Measurements from ENCODE around the gene ACTR1B.
"Not testable (repeated sequence)": the region's sequence is repeated elsewhere in the genome, so short reads cannot be mapped to it uniquely, and the experiment has no call there.

Gene ACTR1B

DNA sequence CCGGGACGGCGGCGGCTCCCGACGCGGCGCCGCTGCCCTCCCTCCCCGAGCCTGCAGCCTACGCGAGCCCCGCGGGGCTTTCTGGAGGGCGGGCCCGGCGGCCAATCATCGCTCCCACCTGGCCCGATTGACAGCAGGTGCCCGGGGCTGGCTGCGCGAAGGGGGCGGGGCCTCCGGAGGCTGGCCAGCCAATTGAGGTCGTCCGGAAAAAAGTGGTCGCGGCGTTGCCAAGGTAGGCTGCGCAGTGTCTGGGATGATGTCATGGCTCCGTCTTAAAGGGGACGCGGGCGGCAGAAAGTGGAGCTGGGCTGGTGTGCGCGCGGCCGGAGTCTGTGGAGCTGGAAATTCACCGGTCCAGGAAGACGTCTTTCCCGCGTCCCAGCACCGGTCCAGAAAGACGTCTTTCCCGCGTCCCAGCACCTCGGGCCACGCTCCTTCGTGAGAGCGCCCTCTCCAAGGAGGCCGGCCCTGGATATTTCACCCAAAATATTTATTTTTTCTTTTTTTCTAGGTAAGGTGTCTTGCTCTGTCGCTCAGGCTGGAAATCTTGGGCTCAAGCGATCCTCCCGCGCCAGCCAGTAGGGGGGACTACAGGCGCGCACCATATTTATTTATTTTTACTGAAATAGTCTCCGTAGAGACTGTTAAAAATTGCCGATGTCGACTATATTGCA lies at the start of gene ACTR1B:
Gene ACTR1B, minus strand, starts transcription at position 83 of the 674 bp plus-strand sequence. CDS start 154 bp downstream, outside the sequence.
- DNase-seq (ENCODE audit: low read depth in 2 of 2) = peak; percentile 93 to 96

- DNase-seq (ENCODE audit: low read depth in 2 of 2) = no peak
These were observed 49.0 kb upstream of the ACTR1B start for GRCh38 chr2:97712693-97713295.

DNA sequence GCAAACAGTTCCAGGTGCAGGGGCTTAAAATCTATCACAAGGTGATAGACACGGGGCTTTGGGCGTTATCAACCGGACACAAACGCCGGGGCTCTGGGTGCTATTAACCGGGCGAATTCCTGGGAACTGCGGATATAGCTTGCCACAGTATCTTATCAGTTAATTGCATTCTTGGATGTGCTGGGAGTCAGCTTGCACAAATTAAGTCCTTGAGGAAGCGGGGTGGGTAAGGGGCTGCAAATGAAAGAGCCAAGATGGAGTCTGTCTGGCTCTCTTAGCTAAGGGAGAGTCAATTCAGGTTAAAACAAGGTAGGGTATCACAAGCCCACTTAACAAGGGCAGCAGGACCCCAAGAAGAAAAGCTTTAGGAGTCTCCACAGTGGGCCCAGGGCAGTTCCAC lies 48.3 kb upstream of the ACTR1B start:
- DNase-seq (ENCODE audit: low read depth in 2 of 2) = not testable (repeated sequence)

DNA sequence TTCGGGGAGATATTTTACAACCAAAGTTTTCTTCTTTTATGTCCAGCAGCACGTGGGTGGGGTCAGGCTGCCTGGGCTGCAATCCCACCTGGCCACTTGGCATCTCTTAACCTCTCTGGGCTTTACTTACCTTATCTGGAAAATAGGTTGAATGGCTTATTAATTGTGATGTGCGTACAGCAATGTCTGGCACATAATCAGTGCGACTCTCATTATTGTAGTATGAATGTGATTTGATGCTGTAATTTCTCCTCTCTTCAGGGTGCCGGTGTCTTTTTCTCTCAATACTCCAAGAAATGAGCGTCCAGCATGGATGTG lies 47.5 kb upstream of the ACTR1B start:
- no peak for DNase-seq (ENCODE audit: low read depth in 2 of 2)

GRCh38 chr2:97708608-97709007 lies 44.8 kb upstream of the ACTR1B start:
- no peak for DNase-seq (ENCODE audit: low read depth in 2 of 2)

DNA sequence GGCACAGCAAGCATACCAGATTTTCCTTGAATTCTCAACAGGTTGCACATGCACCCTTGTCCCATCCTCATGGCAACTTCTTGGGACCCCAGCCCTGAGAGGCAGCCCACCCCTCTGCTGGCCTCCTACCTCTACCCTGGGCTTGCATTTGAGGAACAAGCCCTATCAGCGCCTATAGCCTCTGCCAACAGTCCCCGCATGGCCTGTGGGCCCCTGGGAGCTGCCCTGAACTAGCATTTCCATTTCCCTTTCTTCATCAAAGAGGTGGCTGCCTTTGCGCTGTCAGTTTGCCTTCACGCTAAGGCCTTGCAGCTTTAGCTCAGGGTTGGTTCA lies 44.2 kb upstream of the ACTR1B start:
- no peak for DNase-seq (ENCODE audit: low read depth in 2 of 2)

DNA sequence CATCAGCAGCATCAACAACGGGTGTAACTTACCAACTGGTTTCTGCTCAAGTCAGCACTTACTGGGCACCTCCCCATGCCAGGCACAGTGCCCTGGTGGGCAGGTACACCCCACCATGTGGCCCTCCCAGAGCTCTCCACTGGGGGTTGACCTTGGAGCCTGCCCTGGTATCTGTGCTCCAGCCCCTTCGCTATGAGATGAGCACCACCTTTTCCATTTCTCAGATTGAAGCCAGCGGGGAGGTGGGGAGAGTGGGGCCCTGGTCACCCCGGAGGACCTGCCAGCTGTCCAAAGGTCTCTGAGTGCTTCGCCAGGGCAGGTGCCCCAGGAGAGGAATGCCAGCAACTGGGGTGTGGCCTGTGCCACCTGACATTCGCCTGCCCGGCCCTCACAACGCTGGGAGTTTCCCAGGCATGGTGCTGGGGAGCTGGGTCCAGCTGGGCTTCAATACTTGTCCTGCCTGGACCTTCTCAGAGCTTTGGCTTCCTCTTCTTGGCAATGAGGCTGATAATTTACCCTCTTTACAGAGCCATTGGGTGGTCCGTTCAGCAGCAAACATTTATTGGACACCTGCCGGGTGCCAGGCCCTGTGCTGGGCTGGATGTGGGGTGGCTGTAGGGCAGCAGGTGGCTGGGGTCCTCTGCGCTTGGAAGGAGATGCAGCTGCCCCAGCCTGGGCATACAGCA lies 43.7 kb upstream of the ACTR1B start:
- no peak for DNase-seq (ENCODE audit: low read depth in 2 of 2)

DNA sequence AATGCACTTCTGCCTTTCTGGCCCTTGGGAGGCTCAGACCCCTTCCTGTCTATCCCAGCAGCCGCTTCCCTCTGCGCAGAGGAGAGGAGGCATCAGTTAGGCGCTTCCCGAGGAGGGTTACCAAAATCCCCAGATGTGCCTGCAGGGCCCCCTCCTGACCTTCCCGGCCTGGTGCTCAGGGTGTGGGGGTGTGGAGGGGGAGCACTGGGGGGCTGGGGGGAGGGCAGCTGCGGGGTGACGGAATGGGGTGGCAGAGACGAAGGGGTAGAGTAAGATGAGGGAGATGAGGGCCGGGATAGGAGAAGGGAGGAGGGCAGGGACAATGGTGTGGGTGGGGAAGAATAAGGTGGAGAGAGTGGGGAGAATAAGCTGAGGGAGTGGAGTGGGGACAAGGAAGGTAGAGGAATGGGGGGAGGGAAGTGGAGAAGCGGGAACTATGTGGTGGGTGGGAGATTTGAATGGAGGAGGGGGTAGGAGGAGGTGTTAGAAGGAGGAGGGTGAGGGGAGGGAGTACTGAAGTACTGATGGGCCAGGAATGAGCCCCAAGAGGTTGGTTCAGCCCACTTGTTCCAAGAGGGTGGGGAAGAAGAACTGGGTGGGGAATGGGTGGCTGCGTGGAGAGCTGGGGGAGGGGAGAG lies 43.0 kb upstream of the ACTR1B start:
- no peak for DNase-seq (ENCODE audit: low read depth in 2 of 2)

DNA sequence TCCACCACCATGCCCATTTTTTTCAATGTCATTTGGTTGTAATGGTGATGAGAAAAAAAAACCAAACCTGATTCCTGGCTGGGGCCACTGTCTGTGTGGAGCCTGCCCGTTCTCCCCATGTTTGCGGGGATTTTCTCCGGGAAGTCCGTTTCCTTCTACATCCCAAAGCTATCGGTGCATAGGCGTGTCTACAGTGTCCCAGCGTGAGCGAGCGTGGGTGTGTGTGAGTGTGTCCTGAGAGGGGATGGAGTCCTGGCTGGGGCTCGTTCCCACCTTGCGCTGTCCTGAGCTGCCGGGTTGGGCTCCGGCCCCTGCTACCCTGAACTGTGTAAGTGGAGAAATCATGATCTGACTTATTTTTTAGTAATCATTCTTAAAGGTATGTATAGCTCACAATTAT lies 42.3 kb upstream of the ACTR1B start:
- DNase-seq (ENCODE audit: low read depth in 2 of 2) = no peak

- no peak for DNase-seq (ENCODE audit: low read depth in 2 of 2)
These were observed 41.1 kb upstream of the ACTR1B start for GRCh38 chr2:97704989-97705388.

DNA sequence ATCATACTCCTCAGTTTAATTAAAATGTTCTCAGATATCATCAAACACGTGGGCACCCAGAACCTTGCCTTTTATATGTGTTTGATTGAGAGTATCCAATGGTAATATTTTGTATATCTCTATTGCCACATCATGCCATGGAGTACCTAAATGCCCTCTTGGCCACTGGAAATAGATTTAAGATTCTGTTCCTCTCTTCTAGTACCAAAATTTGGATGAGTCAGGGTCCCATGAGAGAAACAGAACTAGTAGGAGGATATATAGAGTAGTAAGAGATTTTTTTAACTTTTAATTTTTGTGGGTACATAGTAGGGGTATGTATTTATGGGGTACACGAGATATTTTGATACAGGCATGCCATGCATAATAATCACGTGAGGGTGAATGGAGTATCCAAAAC lies 39.9 kb upstream of the ACTR1B start:
- no peak for DNase-seq (ENCODE audit: low read depth in 2 of 2)

GRCh38 chr2:97702731-97703470 lies 39.1 kb upstream of the ACTR1B start:
- DNase-seq (ENCODE audit: low read depth in 2 of 2) = no peak

DNA sequence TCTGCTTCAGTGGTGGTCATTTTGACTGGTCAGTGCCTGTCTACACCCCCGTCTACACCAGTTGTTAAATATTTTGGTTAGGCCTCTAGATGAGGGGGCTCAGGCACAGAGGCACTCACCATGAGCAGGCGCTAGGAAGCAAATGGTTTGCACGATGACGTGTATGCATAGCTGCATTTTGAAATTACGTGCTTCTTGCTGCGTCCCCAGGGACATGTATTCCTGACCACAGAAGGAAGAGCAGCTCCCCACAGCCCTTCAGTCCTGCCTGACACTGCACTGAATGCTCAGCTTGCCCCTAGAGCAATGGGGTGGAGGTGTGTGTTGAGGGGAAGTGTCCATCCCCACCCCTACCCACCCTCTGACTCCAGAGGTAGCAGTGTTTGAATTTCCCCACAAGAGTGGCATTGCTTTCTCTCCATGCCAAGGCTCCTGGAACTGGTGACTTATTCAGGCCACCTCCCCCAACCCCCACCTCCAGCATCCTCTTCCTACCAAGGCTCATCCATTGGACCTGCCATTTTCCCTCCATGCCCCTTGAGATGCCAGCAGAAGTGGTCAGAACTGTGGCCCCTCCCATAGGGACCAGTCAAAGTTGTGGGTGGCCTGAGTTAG lies 38.1 kb upstream of the ACTR1B start:
- no peak for DNase-seq (ENCODE audit: low read depth in 2 of 2)

- DNase-seq (ENCODE audit: low read depth in 2 of 2) = no peak
These were observed 37.3 kb upstream of the ACTR1B start for GRCh38 chr2:97701186-97701585.

GRCh38 chr2:97699765-97700444 lies 36.1 kb upstream of the ACTR1B start:
- peak; percentile 47 to 55 for DNase-seq (ENCODE audit: low read depth in 2 of 2)

DNA sequence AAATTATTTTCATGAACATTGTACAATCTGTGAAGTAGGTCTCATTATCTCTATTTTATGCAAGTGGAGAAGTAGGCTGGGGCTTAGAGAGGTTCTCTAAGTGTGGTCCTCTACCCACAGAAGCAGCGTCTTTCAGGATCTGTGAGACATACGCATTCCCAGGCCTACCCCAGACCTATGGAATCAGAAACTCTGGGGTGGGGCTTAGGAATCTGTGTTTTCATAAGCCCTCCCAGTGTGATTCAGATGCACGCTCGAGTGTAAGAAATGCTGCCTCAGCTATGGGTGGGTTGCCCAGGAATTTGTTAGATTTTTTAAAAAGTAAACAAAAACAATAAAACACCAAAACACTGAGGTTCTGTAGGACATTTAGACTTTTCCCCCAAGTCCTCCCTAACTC lies 34.7 kb upstream of the ACTR1B start:
- DNase-seq (ENCODE audit: low read depth in 2 of 2) = no peak

DNA sequence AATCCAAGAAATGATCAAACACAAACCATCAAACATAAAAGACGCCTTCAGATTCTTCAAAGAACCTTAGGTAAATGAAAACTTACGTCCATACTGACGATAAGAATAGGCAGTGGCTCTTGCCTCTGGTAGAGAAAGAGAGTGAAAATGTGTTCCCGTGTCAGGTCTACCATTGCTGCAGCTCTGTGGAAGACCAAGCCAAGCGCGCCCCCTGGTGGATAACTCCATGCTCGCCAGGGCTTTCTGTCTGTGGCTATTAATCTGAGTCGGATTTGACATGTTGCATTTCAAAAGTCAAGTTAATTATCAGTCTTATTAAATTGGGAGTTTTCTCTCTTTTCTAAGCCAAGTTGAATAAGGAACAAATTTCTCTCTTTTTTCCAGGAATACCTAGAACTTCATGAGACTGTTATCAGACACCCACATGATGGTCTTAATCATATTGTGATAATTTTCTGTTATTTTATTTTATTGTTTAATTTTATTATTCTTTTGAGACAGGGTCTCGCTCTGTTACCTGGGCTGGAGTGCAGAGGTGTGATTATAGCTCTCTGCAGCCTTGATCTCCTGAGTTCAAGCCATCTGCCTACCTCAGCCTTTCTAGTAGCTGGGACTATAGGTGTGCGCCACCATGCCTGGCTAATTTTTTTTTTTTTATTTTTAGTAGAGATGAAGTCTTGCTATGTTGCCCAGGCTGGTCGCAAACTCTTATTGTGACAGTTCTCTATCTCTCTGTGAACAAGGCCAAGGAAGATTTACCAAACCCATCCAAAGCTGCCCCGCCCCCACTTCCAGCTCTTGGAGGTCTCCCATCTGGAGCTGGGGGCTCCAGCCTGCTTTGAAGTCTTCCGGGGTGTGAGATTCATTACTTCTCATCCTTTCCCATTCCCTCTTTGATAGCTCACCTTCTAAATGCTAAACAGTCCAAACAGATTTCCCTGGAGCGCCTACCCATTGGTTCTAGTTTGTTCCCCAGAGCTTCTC lies 33.7 kb upstream of the ACTR1B start:
- peak; percentile 94 to 95 for DNase-seq (ENCODE audit: low read depth in 2 of 2)

DNA sequence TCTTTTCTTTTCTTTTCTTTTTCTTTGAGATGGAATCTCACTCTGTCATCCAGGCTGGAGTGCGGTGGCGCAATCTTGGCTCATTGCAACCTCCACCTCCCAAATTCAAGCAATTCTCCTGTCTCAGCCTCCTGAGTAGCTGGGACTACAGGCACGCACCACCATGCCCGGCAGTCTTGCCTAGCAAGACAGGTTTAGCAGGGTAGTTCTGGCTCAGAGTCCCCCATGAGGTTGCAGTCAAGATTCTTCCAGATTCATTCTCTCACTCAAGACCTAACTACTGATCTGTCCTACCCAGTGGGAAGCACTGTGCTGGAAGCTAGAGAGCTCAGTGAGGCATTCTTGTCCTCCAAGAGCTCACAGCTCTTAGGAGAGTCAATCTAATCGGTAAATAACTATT lies 31.9 kb upstream of the ACTR1B start:
- no peak for DNase-seq (ENCODE audit: low read depth in 2 of 2)

DNA sequence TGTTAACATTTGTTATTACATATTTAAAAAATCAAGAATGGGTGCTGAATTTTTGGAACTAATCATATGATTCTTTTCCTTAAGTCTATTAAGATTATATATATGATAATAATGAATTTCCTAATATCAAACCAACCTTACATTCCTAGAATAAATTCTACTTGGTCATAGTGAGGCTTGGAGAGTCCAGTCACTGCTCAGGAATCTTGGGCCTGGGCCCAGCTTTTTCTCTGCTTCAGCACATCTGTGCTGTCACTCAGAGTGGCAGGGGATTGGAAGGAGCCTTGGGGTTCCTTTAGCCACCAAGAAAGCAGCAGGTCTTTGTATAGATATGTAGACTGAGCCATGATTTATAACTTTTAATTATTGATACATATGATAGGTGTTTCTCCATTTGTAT lies 29.6 kb upstream of the ACTR1B start:
- DNase-seq (ENCODE audit: low read depth in 2 of 2) = no peak

- DNase-seq (ENCODE audit: low read depth in 2 of 2) = no peak
These were observed 27.3 kb upstream of the ACTR1B start for GRCh38 chr2:97691166-97691565.

Data from activated CD4-positive, alpha-beta T cell treated with anti-CD3 and anti-CD28 coated beads for 24 hours (primary cell).